HuH-7.5 (cell line): Measurements from ENCODE around the gene MAPKAP1.

Experiments used
- DNase-seq: peaks from one replicate; pipeline ENCODE4 v3.0.0; 2011; ENCODE audit warnings: low spot score

MAPKAP1 gene

GRCh38 chr9:125564631-125565030 lies 142.4 kb downstream of the MAPKAP1 start:
- DNase-seq: no peak

- no peak for DNase-seq
Measured at GRCh38 chr9:125561509-125562148, 145.4 kb downstream of the MAPKAP1 start.

GRCh38 chr9:125559894-125560293 lies 147.1 kb downstream of the MAPKAP1 start:
- DNase-seq: no peak

- no peak for DNase-seq
Measured at GRCh38 chr9:125559194-125559593, 147.8 kb downstream of the MAPKAP1 start.

GRCh38 chr9:125558453-125559092 lies 148.4 kb downstream of the MAPKAP1 start:
- peak; percentile 43 for DNase-seq

- DNase-seq: no peak
Measured at GRCh38 chr9:125556046-125556721, 150.8 kb downstream of the MAPKAP1 start.

- no peak for DNase-seq
Measured at GRCh38 chr9:125554726-125555125, 152.3 kb downstream of the MAPKAP1 start.

- no peak for DNase-seq
Measured at GRCh38 chr9:125551781-125552180, 155.2 kb downstream of the MAPKAP1 start.

GRCh38 chr9:125549891-125550885 lies 156.8 kb downstream of the MAPKAP1 start:
- DNase-seq: no peak

GRCh38 chr9:125549465-125549871 lies 157.5 kb downstream of the MAPKAP1 start:
- DNase-seq: no peak

GRCh38 chr9:125549039-125549438 lies 158.0 kb downstream of the MAPKAP1 start:
- no peak for DNase-seq

- DNase-seq: peak; percentile 36
Measured at GRCh38 chr9:125548141-125548540, 158.9 kb downstream of the MAPKAP1 start.

GRCh38 chr9:125547368-125547767 lies 159.6 kb downstream of the MAPKAP1 start:
- DNase-seq: no peak

GRCh38 chr9:125545845-125546244 lies 161.2 kb downstream of the MAPKAP1 start:
- no peak for DNase-seq

GRCh38 chr9:125544988-125545651 lies 161.9 kb downstream of the MAPKAP1 start:
- no peak for DNase-seq

- DNase-seq: no peak
Measured at GRCh38 chr9:125544484-125544883, 162.5 kb downstream of the MAPKAP1 start.

- no peak for DNase-seq
Measured at GRCh38 chr9:125541840-125542243, 165.2 kb downstream of the MAPKAP1 start.

GRCh38 chr9:125540497-125540896 lies 166.5 kb downstream of the MAPKAP1 start:
- no peak for DNase-seq

GRCh38 chr9:125538092-125538473 lies 168.9 kb downstream of the MAPKAP1 start:
- peak; percentile 44 for DNase-seq

GRCh38 chr9:125537442-125538091 lies 169.4 kb downstream of the MAPKAP1 start:
- peak; percentile 25 for DNase-seq

GRCh38 chr9:125536776-125537175 lies 170.2 kb downstream of the MAPKAP1 start:
- no peak for DNase-seq
